HG03103 (cell line): ENCODE data around the gene SDHA.
"Not testable (repeated sequence)": the region's sequence is repeated elsewhere in the genome, so short reads cannot be mapped to it uniquely, and the experiment has no call there.

Experiments used
- ATAC-seq: cut with Tn5 transposase; IDR thresholded peaks from one replicate; pipeline ENCODE4 v1.9.1; 2021; ENCODE audit warnings: low read depth; ENCODE audit not compliant: unreplicated experiment

SDHA gene

DNA sequence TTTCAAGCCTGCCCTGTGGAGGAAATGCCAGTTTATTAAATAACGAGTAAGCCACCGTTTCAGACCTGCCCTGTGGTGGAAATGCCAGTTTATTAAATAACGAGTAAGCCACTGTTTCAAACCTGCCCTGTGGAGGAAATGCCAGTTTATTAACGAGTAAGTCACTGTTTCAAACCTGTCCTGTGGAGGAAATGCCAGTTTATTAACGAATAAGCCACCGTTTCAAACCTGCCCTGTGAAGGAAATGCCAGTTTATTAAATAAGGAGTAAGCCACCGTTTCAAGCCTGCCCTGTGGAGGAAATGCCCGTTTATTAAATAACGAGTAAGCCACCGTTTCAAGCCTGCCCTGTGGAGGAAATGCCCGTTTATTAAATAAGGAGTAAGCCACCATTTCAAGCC, 33.9 kb downstream of the SDHA start:
- ATAC-seq = not testable (repeated sequence)

DNA sequence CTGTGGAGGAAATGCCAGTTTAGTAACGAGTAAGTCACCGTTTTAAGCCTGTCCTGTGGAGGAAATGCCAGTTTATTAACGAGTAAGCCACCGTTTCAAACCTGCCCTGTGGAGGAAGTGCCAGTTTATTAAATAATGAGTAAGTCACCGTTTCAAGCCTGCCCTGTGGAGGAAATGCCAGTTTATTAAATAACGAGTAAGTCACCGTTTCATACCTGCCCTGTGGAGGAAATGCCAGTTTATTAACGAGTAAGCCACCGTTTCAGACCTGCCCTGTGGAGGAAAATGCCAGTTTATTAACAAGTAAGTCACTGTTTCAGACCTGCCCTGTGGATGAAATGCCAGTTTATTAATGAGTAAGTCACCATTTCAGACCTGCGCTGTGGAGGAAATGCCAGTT, 34.4 kb downstream of the SDHA start:
- ATAC-seq = no peak

DNA sequence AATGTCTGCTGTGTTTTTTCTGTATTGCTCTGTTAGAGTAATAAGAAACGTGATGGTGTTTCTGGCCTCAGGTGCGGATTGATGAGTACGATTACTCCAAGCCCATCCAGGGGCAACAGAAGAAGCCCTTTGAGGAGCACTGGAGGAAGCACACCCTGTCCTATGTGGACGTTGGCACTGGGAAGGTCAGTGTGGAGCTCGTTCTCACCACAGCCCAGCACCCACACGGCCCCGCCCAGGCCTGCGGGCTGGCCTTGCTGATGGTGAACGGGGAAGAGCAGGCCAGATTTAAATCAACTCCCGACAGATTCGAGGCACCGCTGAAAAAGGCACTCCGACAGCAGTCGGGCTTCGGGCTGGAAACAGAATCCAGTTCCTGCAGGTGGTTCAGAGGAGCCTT, 36.2 kb downstream of the SDHA start:
- not testable (repeated sequence) for ATAC-seq

DNA sequence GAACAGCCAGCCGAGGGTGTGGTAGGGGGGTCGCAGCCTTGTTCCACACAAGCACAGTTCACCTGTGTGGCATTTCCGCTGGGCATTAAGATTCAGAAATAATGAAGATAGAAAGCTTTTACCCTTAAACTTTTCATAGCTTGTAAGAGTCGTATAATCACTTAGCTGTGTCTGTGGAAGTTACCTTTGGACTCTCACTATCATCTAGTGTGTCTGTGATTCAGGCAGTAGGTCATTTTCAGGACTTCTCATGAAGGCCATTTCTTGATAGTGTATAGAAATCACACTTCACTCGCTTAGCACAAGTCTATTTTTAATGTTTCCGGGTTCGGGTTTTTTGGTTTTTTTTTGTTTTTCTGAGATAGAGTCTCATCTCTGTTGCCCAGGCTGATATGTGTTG, 37.0 kb downstream of the SDHA start:
- not testable (repeated sequence) for ATAC-seq

DNA sequence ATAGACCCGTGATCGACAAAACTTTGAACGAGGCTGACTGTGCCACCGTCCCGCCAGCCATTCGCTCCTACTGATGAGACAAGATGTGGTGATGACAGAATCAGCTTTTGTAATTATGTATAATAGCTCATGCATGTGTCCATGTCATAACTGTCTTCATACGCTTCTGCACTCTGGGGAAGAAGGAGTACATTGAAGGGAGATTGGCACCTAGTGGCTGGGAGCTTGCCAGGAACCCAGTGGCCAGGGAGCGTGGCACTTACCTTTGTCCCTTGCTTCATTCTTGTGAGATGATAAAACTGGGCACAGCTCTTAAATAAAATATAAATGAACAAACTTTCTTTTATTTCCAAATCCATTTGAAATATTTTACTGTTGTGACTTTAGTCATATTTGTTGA, 38.2 kb downstream of the SDHA start:
- not testable (repeated sequence) for ATAC-seq

DNA sequence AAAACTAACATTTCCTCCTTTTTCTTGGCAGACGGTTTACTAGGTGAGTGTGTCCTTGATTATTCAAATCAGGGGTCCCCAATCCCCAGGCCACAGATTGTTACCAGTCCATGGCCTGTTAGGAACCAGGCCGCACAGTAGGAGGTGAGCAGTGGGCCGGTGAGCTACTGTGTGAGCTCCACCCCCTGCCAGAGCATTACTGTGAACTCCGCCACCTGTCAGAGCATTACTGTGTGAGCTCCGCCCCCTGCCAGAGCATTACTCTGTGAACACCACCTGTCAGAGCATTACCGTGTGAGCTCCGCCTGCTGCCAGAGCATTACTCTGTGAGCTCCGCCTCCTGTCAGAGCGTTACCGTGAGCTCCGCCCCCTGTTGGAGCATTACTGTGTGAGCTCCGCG, 39.0 kb downstream of the SDHA start:
- ATAC-seq = no peak

DNA sequence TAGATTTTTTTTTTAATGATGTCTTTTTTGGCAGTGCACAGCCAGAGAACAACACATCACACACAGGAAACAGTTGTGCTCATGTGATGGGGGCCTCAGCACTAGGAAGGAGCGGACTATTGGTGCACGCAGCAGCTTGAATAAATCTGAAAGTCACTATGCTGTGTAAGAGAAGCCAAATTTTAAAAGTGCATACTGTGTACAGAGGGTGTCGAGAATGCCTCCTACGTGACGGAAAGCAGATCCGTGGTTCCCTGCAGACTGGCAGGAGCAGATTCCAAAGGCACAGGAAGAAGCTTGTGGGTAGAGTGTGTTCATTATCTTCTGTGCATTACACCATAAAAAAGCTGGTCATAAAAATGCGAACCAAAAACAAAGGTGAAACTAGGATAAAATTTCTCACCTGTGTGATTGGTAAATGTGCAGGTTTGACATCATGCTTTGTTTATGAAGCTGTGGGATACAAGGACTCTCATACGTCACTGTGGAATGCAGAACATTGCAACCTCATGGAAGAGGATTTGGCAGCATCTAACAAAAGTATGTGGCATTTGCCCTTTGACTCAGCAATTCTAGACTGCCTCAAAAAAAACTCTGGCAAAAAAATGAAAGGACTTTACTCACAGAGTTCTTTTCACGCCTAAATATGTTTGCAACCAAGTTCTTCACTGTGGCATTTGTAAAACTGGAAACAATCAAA, 45.3 kb downstream of the SDHA start:
- not testable (repeated sequence) for ATAC-seq

DNA sequence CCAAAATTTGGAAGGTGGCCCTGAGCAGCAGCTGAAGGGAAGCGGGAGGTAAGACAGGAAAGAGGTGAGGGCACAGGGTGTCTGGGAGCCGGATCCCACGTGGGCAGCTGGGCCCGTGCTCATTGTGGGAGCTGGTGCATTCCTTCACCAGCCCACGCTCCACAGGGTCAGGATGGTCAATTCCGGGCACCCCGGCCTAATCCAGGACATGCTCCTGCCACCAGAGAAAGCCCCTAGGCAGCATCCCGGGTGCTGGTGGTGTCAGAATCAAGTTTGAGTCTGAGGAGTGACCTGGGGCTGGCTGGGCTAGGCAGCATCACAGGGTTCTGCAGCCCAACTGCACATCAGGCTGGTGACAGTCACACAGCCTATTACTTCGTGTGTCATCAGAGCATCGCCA, 46.2 kb downstream of the SDHA start:
- no peak for ATAC-seq

DNA sequence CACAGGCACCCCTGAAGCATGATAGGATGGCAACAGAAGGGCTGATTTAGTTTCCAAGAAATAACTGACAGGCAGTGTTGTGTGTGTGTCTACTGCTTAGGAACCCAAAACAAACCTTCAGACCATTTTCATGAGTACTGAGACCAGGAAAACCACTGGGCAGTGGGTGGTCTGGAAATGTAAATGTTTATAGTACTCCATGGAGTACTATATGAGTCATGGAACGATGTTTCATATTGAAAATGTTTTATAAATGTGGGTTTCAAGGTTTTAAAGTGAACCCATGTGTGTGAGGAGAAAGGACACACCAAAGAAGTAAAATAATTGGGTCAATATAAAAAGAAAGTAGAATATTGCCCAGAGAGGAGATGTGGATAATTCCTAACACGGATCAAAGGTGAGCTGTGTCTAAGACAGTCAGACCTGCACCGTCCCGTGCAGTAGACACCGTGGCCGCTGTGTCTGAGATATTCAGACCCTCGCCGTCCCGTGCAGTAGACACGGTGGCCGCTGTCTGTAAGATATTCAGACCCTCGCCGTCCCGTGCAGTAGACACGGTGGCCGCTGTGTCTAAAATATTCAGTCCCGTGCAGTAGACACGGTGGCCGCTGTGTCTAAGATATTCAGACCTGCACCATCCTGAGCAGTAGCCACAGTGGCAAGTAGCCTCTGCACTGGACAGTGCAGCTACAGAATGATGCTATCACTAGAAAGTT, 48.3 kb downstream of the SDHA start:
- not testable (repeated sequence) for ATAC-seq

DNA sequence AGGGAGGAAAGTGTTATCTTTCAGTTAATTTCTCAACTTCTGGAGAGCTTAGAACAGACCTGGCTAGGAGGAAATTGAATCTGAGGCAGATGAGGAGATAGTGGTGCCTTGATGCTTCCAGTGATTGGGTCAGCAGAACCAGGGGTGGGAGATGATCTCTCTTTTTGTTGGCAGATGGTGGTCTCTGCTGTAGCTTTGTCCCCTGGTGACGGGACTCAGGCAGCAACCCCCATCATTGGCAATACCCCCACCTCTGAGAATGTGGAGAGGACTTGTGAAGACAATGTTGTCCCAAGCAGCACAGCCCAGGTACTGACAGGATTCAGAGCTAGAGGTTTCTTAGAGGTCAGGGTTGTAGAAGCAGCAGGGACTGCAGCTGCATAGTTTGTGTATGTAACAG, 49.6 kb downstream of the SDHA start:
- no peak for ATAC-seq

DNA sequence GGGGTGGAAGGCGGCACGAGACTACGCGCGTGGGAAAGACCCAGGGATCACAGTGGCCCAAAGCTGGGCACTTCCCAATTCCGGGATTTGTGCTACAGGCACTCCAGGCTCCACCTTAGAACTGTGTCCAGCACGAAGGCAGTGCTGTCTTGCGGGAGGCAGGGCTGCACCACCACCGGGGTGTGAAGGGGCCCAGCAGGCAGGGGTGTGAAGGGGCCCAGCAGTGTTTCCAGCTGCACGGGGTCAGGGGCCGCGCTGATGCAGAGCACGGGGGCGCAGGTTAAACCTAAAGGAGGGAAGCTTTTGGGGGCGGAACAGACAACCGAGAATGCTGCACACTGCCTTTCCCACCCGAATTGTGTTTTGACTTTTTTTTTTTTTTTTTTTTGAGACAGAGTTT, 52.2 kb downstream of the SDHA start:
- no peak for ATAC-seq

DNA sequence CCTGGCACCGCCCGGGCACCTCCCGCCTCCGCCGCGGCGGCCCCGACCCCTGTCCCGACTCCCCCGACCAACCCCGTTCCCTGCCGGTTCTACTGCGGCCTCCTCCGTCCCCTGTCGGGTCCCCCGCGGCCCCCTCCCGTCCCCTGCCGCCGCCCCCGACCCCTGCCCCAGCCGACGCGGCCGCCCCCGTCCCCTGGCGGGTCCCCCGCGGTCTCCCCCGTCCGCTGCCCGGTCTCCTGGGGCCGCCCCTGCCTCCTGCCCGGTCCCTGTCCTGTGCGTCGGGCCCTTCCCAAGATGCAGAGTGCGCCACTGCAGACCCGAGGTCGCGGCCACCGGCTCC, 53.7 kb downstream of the SDHA start:
- not testable (repeated sequence) for ATAC-seq

DNA sequence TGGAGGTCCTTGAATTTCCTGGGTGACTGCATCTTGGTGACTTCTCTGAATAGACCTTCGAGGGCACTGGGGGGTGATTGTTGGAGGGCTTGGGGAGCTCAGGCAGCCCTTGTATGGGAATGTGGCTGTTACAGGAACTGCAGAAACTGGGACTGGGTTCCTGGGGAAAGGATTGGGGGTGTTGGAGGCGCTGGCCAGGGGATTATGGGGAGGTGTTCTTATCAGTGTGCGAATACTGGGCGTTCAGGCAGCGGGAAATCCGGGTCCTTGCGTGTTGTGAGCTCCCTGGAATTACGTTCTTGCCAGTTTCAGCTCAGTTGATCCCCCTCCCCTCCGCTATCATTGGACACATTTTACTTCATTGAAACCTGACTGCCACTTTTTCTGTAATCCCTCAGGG, 55.0 kb downstream of the SDHA start:
- not testable (repeated sequence) for ATAC-seq

DNA sequence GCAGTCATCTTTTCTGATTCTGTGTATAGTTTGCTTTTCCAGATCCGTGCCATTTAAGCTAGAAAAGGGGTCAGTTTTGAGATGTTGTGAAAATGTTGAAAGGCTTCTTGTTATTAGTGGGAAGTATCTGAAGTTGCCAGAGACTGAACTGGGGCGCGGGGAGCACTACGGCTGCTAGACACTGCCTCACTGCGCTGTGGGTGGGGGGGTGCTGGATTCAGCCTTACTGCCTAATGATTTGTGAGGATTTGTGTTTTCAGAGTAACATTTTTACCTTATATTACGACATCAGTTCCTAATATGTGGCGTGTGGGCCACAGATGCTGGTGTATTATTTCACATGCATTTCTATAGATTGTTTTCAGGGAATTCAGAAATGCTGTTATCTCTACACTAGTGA, 55.4 kb downstream of the SDHA start:
- ATAC-seq = not testable (repeated sequence)

DNA sequence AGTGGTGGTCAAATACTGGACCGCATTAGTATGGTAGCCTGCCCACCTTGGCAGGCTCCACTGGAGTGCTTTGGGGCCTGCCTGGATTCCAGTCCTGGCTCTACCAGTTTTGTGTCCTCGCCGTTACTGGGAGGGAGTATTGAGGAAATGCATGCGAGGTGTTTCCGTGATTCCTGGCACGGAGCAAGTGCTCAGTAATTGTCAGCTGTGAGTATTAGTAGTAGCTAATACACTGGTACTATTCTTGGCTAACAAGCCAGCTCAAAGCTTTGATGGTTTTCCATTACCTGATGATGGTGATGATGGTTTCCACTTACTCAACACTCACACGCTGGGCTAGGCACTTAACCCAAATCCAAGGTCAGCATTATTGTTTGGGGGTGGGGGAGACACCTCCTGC, 56.2 kb downstream of the SDHA start:
- ATAC-seq = not testable (repeated sequence)

DNA sequence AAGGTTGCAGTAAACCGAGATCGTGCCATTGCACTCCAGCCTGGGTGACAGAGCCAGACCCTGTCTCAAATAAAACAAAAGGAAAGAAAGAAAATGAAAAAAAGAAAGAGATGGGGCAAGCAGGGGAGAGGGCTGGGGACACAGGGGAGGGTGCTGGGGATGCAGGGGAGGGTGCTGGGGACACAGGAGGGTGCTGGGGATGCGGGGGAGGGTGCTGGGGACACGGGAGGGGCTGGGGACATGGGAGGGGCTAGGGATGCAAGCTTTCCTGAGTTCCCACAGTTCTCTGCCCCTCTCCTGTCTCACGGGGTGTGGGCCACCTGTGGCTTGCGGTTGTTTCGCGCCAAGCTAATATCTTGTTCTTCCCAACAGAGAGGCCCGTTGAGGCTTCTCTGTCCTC, 60.5 kb downstream of the SDHA start:
- no peak for ATAC-seq

DNA sequence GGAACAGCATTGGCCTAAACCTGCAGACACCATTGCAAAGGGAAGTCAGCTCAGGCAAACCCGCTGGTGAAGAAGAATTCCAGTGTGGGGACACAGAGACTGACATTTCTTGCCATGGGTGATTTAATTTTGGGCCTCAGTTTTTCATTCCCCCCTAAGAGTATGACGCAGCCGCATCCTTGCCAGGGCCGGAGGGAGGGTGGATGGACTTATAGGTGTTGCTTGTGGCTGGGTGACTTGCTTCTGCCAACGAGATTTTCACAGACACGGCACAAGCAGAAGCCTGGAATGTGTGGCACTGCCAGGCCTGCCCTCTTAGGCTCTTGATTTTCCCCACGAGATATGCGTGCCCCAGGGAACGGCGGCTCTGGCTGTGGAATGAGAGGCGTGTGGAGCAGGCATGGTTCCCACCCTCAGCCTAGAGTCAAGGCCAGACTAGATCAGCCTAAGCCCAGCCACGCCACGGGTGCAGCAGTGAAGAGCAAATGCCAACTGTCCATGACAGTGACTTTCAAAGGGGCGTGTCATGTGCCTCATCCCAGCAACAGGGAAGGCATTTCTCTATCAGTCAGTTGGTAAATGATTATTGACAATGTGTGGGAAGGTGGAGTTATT, 61.0 kb downstream of the SDHA start:
- not testable (repeated sequence) for ATAC-seq

DNA sequence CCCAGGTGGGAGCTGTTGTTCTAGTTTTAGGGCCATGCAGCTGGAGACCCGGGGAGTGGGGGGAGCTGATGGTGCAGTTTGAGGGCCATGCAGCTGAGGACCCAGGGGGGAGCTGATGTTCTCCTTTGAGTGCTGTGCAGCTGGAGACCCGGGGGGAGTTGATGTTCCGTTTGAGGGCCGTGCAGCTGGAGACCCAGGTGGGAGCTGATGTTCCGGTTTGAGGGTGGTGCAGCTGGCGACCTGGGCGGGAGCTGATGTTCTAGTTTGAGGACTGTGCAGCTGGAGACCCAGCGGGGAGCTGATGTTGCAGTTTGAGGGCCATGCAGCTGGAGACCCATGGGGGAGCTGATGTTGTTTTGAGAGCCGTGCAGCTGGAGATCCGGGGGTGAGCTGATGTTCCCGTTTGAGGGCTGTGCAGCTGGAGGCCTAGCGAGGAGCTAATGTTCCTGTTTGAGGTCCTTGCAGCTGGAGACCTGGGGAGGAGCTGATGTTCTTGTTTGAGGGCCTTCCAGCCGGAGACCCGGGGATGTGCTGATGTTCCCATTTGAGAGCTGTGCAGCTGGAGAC, 68.0 kb downstream of the SDHA start:
- ATAC-seq = no peak

DNA sequence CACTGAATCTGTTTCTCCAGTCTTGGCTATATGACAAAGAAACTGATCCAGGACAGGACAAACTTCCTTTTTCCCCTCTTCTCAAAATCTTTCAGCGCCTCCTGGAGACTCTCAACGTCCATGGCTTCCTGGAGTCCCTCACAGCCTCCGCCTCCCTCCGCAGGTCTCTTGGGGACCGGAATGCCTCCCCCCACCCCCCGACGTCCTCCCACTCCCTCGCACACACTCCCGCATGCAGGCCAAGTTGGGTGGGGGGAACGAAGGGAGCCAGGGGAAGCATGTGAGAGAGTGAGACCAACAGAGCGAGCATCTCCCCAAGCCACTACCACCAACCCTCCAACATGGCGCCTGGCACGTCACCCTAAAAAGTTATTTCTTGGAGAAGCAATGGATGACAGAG, 72.1 kb downstream of the SDHA start:
- ATAC-seq = not testable (repeated sequence)

DNA sequence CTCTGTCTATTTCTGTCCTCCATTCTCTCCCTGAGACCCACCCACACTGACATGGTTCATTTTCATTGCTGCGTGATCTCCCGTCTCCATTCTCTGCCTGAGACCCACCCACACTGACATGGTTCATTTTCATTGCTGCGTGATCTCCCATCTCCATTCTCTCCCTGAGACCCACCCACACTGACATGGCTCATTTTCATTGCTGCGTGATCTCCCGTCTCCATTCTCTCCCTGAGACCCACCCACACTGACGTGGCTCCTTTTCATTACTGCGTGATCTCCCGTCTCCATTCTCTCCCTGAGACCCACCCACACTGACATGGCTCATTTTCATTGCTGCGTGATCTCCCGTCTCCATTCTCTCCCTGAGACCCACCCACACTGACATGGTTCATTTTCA, 73.2 kb downstream of the SDHA start:
- ATAC-seq = not testable (repeated sequence)

DNA sequence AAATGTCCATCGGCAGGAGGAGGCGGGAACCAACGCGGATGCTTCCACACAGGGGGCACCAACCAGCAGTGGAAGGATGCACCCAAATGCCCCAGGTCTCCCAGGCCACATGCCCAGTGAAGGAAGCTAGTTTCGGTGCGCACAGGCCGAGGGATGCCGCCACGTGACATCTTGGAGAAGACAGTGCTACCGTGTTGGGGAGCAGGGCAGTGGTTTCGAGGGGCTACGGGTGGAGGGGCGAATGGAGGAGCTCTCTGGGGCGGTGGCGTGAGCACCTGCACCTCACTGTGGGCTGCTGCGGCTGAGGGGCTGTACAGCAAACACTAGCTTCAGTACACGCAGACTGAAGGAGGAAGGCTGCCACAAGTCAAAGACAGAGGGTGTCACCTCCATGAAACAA, 76.7 kb downstream of the SDHA start:
- ATAC-seq = not testable (repeated sequence)

DNA sequence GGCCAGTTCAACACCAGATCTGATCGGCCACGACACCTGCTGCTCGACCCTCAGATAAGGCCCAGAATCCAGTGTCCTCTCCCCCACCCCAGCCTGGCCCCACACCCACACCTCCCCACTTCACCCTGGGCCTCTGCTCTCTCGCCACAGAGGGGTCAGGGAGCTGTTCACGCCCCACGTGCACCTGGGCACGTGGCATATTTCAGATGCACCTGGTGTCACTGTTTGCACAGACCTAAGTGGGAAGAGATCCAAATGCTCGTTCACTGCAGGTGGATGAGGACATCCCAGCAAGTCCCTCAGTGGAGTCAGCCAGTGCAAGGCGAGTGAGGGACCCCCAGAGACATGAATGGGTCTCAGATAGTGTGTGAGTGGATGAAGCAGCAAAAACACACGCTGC, 78.1 kb downstream of the SDHA start:
- not testable (repeated sequence) for ATAC-seq
